Measurements from ENCODE around the gene OR8H3. TPM values are rescaled to one million over a fixed set of nuclear protein-coding genes. Genes with fewer than 3 reads are reported as not detected.

Gene OR8H3
- total RNA-seq, 2 experiments from 2014 or later, result not detected

- intact Hi-C loops (cut with micrococcal nuclease), result no loop called here
- Mint-ChIP-seq H3K9me3 (peaks cover 31% of the 10 kb centered on the region), H3K4me1 (ENCODE audit: low read depth) (no peaks in the 10 kb centered on the region), H3K36me3 (ENCODE audit: low read depth) (no peaks in the 10 kb centered on the region), H3K4me3 (no peak overlapping the region), H3K27me3 (no peaks in the 10 kb centered on the region), H3K27ac (no peak overlapping the region)
- no peak for ATAC-seq
- ChIA-PET POLR2A (no interaction called here), CTCF (no interaction called here)
- DNase-seq, result no peak
- TF ChIP-seq CTCF (IDR thresholded peaks at IDR 0.05), result no peak
Observed at GRCh38 chr11:56151376-56151775, 29.2 kb downstream of the OR8H3 start.

- Mint-ChIP-seq H3K9me3 (peaks cover 38% of the 10 kb centered on the region), H3K4me3 (no peak overlapping the region), H3K36me3 (ENCODE audit: low read depth) (no peaks in the 10 kb centered on the region), H3K4me1 (ENCODE audit: low read depth) (no peaks in the 10 kb centered on the region), H3K27ac (no peak overlapping the region), H3K27me3 (no peaks in the 10 kb centered on the region)
- POLR2A ChIA-PET, result no interaction called here
- DNase-seq (no peak), ATAC-seq (no peak)
- intact Hi-C loops (cut with micrococcal nuclease), result no loop called here
- CTCF ChIA-PET, result no interaction called here
- no peak for TF ChIP-seq CTCF (IDR thresholded peaks at IDR 0.05)
Observed at GRCh38 chr11:56152333-56152732, 30.2 kb downstream of the OR8H3 start.

GRCh38 chr11:56160217-56160616 lies 38.0 kb downstream of the OR8H3 start, which contains the start of gene OR8K5:
OR8K5 (minus strand) TSS chr11:56160317; CDS start chr11:56160317, 0 bp downstream.
- no peaks in the 10 kb centered on the region for H3K27me3 Mint-ChIP-seq
- H3K9me3 Mint-ChIP-seq, result peaks cover 24% of the 10 kb centered on the region
- ATAC-seq (no peak), DNase-seq (no peak)
- no peaks in the 10 kb centered on the region for H3K36me3 Mint-ChIP-seq (ENCODE audit: low read depth)
- ChIA-PET POLR2A (no interaction called here), CTCF (no interaction called here)
- H3K4me1 Mint-ChIP-seq (ENCODE audit: low read depth), result no peaks in the 10 kb centered on the region
- TF ChIP-seq CTCF (IDR thresholded peaks at IDR 0.05), result no peak
- no peak within 1 kb of the TSS for H3K4me3 Mint-ChIP-seq
- intact Hi-C loops (cut with micrococcal nuclease), result no loop called here
- no peak within 1 kb of the TSS for H3K27ac Mint-ChIP-seq

- Mint-ChIP-seq H3K27ac (no peak overlapping the region), H3K4me3 (no peak overlapping the region), H3K27me3 (no peaks in the 10 kb centered on the region), H3K4me1 (ENCODE audit: low read depth) (no peaks in the 10 kb centered on the region), H3K9me3 (peaks cover 22% of the 10 kb centered on the region), H3K36me3 (ENCODE audit: low read depth) (no peaks in the 10 kb centered on the region)
- intact Hi-C loops (cut with micrococcal nuclease), result no loop called here
- ATAC-seq, result no peak
- no peak for DNase-seq
- CTCF ChIA-PET, result no interaction called here
- POLR2A ChIA-PET, result no interaction called here
- TF ChIP-seq CTCF (IDR thresholded peaks at IDR 0.05), result no peak
Observed at GRCh38 chr11:56163804-56164203, 41.6 kb downstream of the OR8H3 start.

- no peak overlapping the region for H3K4me3 Mint-ChIP-seq
- peaks cover 12% of the 10 kb centered on the region for H3K9me3 Mint-ChIP-seq
- ChIA-PET POLR2A (no interaction called here), CTCF (no interaction called here)
- TF ChIP-seq CTCF (IDR thresholded peaks at IDR 0.05), result no peak
- no peak overlapping the region for H3K27ac Mint-ChIP-seq
- DNase-seq (no peak), ATAC-seq (no peak)
- no peaks in the 10 kb centered on the region for H3K27me3 Mint-ChIP-seq
- intact Hi-C loops (cut with micrococcal nuclease), result no loop called here
- H3K4me1 Mint-ChIP-seq (ENCODE audit: low read depth), result no peaks in the 10 kb centered on the region
- no peaks in the 10 kb centered on the region for H3K36me3 Mint-ChIP-seq (ENCODE audit: low read depth)
Observed at GRCh38 chr11:56172256-56172830, 50.2 kb downstream of the OR8H3 start.

Other genes with a start within 250 kb of the OR8H3 start
- not detected for gene TRIM51, start 239.1 kb upstream of the OR8H3 start, total RNA-seq
- gene OR5W2, start 207.8 kb upstream of the OR8H3 start, total RNA-seq, result not detected
- not detected for gene OR5I1, start 186.0 kb upstream of the OR8H3 start, total RNA-seq
- gene OR10AG1, start 152.4 kb upstream of the OR8H3 start, total RNA-seq, result not detected
- gene OR5F1, start 127.7 kb upstream of the OR8H3 start, total RNA-seq, result not detected
- not detected for gene OR5AS1, start 94.7 kb upstream of the OR8H3 start, total RNA-seq
- gene OR8I2, start 29.1 kb upstream of the OR8H3 start, total RNA-seq, result not detected
- not detected for gene OR8H2, start 18.7 kb upstream of the OR8H3 start, total RNA-seq
- gene OR8J3, start 17.8 kb downstream of the OR8H3 start, total RNA-seq, result not detected
- not detected for gene OR8K5, start 37.9 kb downstream of the OR8H3 start, total RNA-seq
- gene OR5J2, start 54.2 kb downstream of the OR8H3 start, total RNA-seq, result not detected
- not detected for gene OR5T2, start 111.9 kb downstream of the OR8H3 start, total RNA-seq
- gene OR5T3, start 129.9 kb downstream of the OR8H3 start, total RNA-seq, result not detected
- gene OR5T1, start 151.8 kb downstream of the OR8H3 start, total RNA-seq, result not detected
- not detected for gene OR8H1, start 169.9 kb downstream of the OR8H3 start, total RNA-seq
- not detected for gene OR8K3, start 192.8 kb downstream of the OR8H3 start, total RNA-seq
- gene OR8K1, start 223.7 kb downstream of the OR8H3 start, total RNA-seq, result not detected
- not detected for gene OR8J1, start 231.9 kb downstream of the OR8H3 start, total RNA-seq